ENCODE results near the gene TSNAXIP1.

The TSNAXIP1 gene

DNA sequence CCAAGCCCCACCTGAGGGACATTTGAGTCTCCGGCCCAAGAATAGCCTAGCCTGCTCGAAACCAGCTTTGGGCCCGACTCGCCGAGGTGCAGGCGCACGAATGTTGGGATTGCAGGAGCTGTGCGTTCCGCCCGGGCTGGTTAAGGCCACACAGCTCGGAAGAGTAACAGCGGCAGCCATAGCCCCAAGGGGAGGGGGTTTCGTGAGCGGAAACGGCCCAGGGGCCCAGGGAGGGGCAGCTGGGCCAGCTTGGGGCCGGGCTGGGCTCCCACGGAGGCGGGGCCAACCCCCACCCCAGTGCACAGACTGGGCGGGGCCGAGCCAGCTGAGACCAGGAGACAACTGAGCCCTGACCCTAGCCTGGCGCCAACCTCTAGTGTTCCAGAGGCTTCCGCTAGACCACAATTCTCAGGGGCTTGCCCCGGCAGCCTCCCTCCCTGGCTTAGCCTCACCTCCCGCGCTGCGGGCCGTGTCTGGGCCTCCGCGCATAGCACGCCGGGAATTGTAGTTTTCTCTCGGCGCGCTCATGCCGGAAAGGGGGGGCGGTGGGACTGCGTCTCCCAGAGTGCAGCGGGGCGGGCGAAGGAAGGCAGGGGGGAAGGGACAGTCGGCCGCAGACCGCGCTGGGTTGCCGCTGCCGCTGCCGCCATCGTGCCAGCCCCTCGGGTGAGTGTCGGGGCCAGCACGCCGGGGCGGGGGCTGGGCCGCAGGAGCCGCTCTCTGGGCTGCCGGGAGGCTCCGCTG is 39.8 kb downstream of the TSNAXIP1 start, which contains the start of gene NUTF2:
Gene NUTF2, plus strand, starts transcription at position 614 of the 744 bp plus-strand sequence. CDS start 18,198 bp downstream, outside the sequence.
- ChIA-PET POLR2A (interaction anchor here (0.6 to 4.3 kb wide), 14 partner anchors 13 to 325 kb away, joined by 3 to 38 read pairs (median 5); partner anchors contain the start of genes ACD, DDX28, DUS2 and EDC4), CTCF (interaction anchor here (0.6 to 1.7 kb wide), 4 partner anchors 19 to 38 kb away, joined by 3 to 6 read pairs (median 3); partner anchors contain the start of gene NRN1L)
- Histone ChIP-seq H3K27ac (ENCODE audit: extremely low read depth, low read depth, low read length) (peak within 1 kb of the TSS; percentile 92), H3K4me3 (ENCODE audit: low read depth, low read length) (peak within 1 kb of the TSS; percentile 91), H3K9me3 (ENCODE audit: control insufficient read depth, insufficient read depth, low read depth, low read length) (no peaks in the 10 kb centered on the region), H3K36me3 (ENCODE audit: control insufficient read depth in 2 of 2, insufficient read depth in 1 of 2, low read length in 2 of 2) (peaks cover 0 to 32% of the 10 kb centered on the region in 2 experiments; a peak in 2 of 3 replicates), H3K4me1 (ENCODE audit: control insufficient read depth, insufficient read depth, low read length) (peaks cover 16% of the 10 kb centered on the region)
- no peak for TF ChIP-seq ZNF664 (tag by site-specific recombination; IDR thresholded peaks at IDR 0.05)
- peak; percentile 99 for TF ChIP-seq ZXDB (tag by site-specific recombination; IDR thresholded peaks at IDR 0.05)
- TF ChIP-seq SP2 (tag by site-specific recombination; IDR thresholded peaks at IDR 0.05), result peak; percentile 86
- no peak for TF ChIP-seq ZNF221 (tag by site-specific recombination; IDR thresholded peaks at IDR 0.05; ENCODE audit: borderline replicate concordance)
- TF ChIP-seq ZNF792 (tag by site-specific recombination; IDR thresholded peaks at IDR 0.05), result no peak
- no peak for TF ChIP-seq ZNF677 (tag by site-specific recombination; IDR thresholded peaks at IDR 0.05)
- TF ChIP-seq, protein P1, sequence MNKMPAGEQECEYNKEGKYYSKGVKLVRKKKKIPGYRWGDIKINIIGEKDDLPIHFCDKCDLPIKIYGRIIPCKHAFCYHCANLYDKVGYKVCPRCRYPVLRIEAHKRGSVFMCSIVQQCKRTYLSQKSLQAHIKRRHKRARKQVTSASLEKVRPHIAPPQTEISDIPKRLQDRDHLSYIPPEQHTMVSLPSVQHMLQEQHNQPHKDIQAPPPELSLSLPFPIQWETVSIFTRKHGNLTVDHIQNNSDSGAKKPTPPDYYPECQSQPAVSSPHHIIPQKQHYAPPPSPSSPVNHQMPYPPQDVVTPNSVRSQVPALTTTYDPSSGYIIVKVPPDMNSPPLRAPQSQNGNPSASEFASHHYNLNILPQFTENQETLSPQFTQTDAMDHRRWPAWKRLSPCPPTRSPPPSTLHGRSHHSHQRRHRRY (tag by site-specific recombination; IDR thresholded peaks at IDR 0.05), result no peak
- TF ChIP-seq ZNF302 (tag by site-specific recombination; IDR thresholded peaks at IDR 0.05; ENCODE audit: low read depth), result no peak
- no peak for TF ChIP-seq TCF7L2 (IDR thresholded peaks at IDR 0.05; ENCODE audit: borderline replicate concordance, low read depth, low read length)
- no peak for TF ChIP-seq ZNF292 (tag by site-specific recombination; IDR thresholded peaks at IDR 0.05; ENCODE audit: borderline replicate concordance, low read depth)
- peak; percentile 93 for TF ChIP-seq SP3 (tag by site-specific recombination; IDR thresholded peaks at IDR 0.05)
- TF ChIP-seq ZNF571 (tag by site-specific recombination; IDR thresholded peaks at IDR 0.05), result no peak
- TF ChIP-seq ZNF837 (tag by site-specific recombination; IDR thresholded peaks at IDR 0.05), result no peak
- TF ChIP-seq, protein P2, sequence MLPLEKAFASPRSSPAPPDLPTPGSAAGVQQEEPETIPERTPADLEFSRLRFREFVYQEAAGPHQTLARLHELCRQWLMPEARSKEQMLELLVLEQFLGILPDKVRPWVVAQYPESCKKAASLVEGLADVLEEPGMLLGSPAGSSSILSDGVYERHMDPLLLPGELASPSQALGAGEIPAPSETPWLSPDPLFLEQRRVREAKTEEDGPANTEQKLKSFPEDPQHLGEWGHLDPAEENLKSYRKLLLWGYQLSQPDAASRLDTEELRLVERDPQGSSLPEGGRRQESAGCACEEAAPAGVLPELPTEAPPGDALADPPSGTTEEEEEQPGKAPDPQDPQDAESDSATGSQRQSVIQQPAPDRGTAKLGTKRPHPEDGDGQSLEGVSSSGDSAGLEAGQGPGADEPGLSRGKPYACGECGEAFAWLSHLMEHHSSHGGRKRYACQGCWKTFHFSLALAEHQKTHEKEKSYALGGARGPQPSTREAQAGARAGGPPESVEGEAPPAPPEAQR (tag by site-specific recombination; IDR thresholded peaks at IDR 0.05), result no peak
- no peak for TF ChIP-seq ZNF169 (tag by site-specific recombination; IDR thresholded peaks at IDR 0.05)
- peak; percentile 81 for TF ChIP-seq SP7 (tag by site-specific recombination; IDR thresholded peaks at IDR 0.05)
- no peak for TF ChIP-seq ZNF311 (tag by site-specific recombination; IDR thresholded peaks at IDR 0.05; ENCODE audit: borderline replicate concordance)
- TF ChIP-seq ZEB2 (tag by site-specific recombination; IDR thresholded peaks at IDR 0.05), result peak; percentile 85
- TF ChIP-seq ZNF747 (tag by site-specific recombination; IDR thresholded peaks at IDR 0.05), result no peak
- peak; percentile 98 for TF ChIP-seq ZNF335 (tag by site-specific recombination; conservative IDR thresholded peaks at IDR 0.05)
- peak; percentile 95 for TF ChIP-seq ZBTB48 (tag by site-specific recombination; IDR thresholded peaks at IDR 0.05)
- TF ChIP-seq ZNF600 (tag by site-specific recombination; IDR thresholded peaks at IDR 0.05), result no peak
- TF ChIP-seq GLI4 (tag by site-specific recombination; IDR thresholded peaks at IDR 0.05), result no peak
- peak; percentile 96 for TF ChIP-seq GLIS1 (tag by site-specific recombination; IDR thresholded peaks at IDR 0.05)
- TF ChIP-seq ZNF16 (tag by site-specific recombination; IDR thresholded peaks at IDR 0.05; ENCODE audit: low read depth), result no peak
- TF ChIP-seq ZFP3 (tag by site-specific recombination; IDR thresholded peaks at IDR 0.05; ENCODE audit: low read depth), result no peak
- no peak for TF ChIP-seq GFI1B (tag by site-specific recombination; IDR thresholded peaks at IDR 0.05)
- no peak for TF ChIP-seq ZSCAN23 (tag by site-specific recombination; IDR thresholded peaks at IDR 0.05)
- TF ChIP-seq, protein P3, sequence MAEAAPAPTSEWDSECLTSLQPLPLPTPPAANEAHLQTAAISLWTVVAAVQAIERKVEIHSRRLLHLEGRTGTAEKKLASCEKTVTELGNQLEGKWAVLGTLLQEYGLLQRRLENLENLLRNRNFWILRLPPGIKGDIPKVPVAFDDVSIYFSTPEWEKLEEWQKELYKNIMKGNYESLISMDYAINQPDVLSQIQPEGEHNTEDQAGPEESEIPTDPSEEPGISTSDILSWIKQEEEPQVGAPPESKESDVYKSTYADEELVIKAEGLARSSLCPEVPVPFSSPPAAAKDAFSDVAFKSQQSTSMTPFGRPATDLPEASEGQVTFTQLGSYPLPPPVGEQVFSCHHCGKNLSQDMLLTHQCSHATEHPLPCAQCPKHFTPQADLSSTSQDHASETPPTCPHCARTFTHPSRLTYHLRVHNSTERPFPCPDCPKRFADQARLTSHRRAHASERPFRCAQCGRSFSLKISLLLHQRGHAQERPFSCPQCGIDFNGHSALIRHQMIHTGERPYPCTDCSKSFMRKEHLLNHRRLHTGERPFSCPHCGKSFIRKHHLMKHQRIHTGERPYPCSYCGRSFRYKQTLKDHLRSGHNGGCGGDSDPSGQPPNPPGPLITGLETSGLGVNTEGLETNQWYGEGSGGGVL (tag by site-specific recombination; IDR thresholded peaks at IDR 0.05), result no peak; the same call in none of the 2 replicates
- TF ChIP-seq ZNF768 (tag by site-specific recombination; IDR thresholded peaks at IDR 0.05), result peak; percentile 36; the same call in 1 of the 2 replicates
- no peak for TF ChIP-seq ZNF223 (tag by site-specific recombination; IDR thresholded peaks at IDR 0.05)
- no peak for TF ChIP-seq RBAK (tag by site-specific recombination; IDR thresholded peaks at IDR 0.05)
- TF ChIP-seq ZNF785 (tag by site-specific recombination; IDR thresholded peaks at IDR 0.05), result no peak
- TF ChIP-seq, protein P4, sequence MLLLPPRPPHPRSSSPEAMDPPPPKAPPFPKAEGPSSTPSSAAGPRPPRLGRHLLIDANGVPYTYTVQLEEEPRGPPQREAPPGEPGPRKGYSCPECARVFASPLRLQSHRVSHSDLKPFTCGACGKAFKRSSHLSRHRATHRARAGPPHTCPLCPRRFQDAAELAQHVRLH (tag by site-specific recombination; IDR thresholded peaks at IDR 0.05), result peak; percentile 50; the same call in 1 of the 2 replicates
- TF ChIP-seq ZNF341 (tag by site-specific recombination; IDR thresholded peaks at IDR 0.05; ENCODE audit: low read depth), result peak; percentile 92
- TF ChIP-seq ZNF76 (tag by site-specific recombination; IDR thresholded peaks at IDR 0.05; ENCODE audit: borderline replicate concordance, low read depth), result peak; percentile 99

All from HEK293 (cell line).